K562 (cell line): ENCODE measurements around the gene TMOD3. TPM values are rescaled to one million over a fixed set of nuclear protein-coding genes. Genes with fewer than 3 reads are reported as not detected.

Experiments
- ARID1B ChIP-seq: fragments of 450-650 bp; IDR thresholded peaks from 2 replicates; pipeline ENCODE4 v1.6.1; 2016; ENCODE audit warnings: antibody characterized with exemption, mild to moderate bottlenecking, inconsistent platforms
- CBFB ChIP-seq: sonication (generic); formaldehyde crosslinking; IDR thresholded peaks from 2 replicates; pipeline ENCODE4 v1.4.0; 2020; ENCODE audit warnings: mild to moderate bottlenecking, missing genetic modification reagents
- CEBPB ChIP-seq: fragments of 450-650 bp; IDR thresholded peaks from 2 replicates; pipeline ENCODE4 v1.6.1; 2016; ENCODE audit warnings: missing genetic modification characterization, missing compliant biosample characterization
- CEBPG ChIP-seq, 3 experiments: fragments of 200-800 bp in 1 of 3; sonication (Bioruptor generic) in 1 of 3; sonication (generic) in 1 of 3; formaldehyde crosslinking in 1 of 3; IDR thresholded peaks in 2 of 3; conservative IDR thresholded peaks in 1 of 3; 2 replicates each; pipeline versions ENCODE4 v1.6.1 to v1.8.0; 2016 to 2022; ENCODE audit warnings: missing compliant biosample characterization in 2 of 3, missing genetic modification characterization in 2 of 3, mild to moderate bottlenecking in 1 of 3, missing genetic modification reagents in 1 of 3
- CTBP1 ChIP-seq: fragments of 450-650 bp; IDR thresholded peaks from 2 replicates; pipeline ENCODE4 v1.6.1; 2016; ENCODE audit warnings: borderline replicate concordance
- ETV1 ChIP-seq: fragments of 450-650 bp; conservative IDR thresholded peaks from 2 replicates; pipeline ENCODE4 v1.6.1; 2016; ENCODE audit warnings: missing genetic modification characterization, control low read depth, low read depth, missing compliant biosample characterization
- FOSL1 ChIP-seq: fragments of 200-800 bp; sonication (Bioruptor generic); conservative IDR thresholded peaks from 2 replicates; pipeline ENCODE4 v1.6.1; 2016; ENCODE audit warnings: missing genetic modification characterization, missing compliant biosample characterization
- FOXK1 ChIP-seq: sonication (generic); formaldehyde crosslinking; IDR thresholded peaks from 2 replicates; pipeline ENCODE4 v1.8.0; 2022; ENCODE audit warnings: missing genetic modification reagents, mild to moderate bottlenecking, borderline replicate concordance
- GABPA ChIP-seq: fragments of 200-800 bp; sonication (Bioruptor generic); conservative IDR thresholded peaks from 2 replicates; pipeline ENCODE4 v1.6.1; 2016; ENCODE audit warnings: low read depth, missing genetic modification characterization, missing compliant biosample characterization
- GTF2A2 ChIP-seq: IDR thresholded peaks from 2 replicates; pipeline ENCODE4 v1.6.1; 2016; ENCODE audit warnings: mild to moderate bottlenecking, missing genetic modification characterization, missing compliant biosample characterization
- HNRNPL ChIP-seq: fragments of 200-400 bp; formaldehyde crosslinking; IDR thresholded peaks from 2 replicates; pipeline ENCODE4 v1.6.1; 2017; ENCODE audit warnings: low read depth, mild to moderate bottlenecking, low read length
- JUND ChIP-seq, 2 experiments: IDR thresholded peaks; 2 replicates in 1 of 2; 3 replicates in 1 of 2; pipeline ENCODE4 v1.6.1; 2011; ENCODE audit warnings: borderline replicate concordance in 2 of 2, low read depth in 2 of 2, low read length in 2 of 2, improper control_type of control experiment in 1 of 2, missing biosample characterization in 1 of 2, missing genetic modification characterization in 1 of 2, missing genetic modification reagents in 1 of 2
- MEF2D ChIP-seq: conservative IDR thresholded peaks from 2 replicates; pipeline ENCODE4 v1.6.1; 2016; ENCODE audit warnings: low read depth, missing genetic modification characterization, missing compliant biosample characterization
- NRF1 ChIP-seq, 2 experiments: fragments of 450-650 bp; IDR thresholded peaks in 1 of 2; conservative IDR thresholded peaks in 1 of 2; 2 replicates each; pipeline ENCODE4 v1.6.1; 2014; ENCODE audit warnings: mild to moderate bottlenecking in 2 of 2
- POLR2B ChIP-seq: fragments of 450-650 bp; IDR thresholded peaks from 2 replicates; pipeline ENCODE4 v1.6.1; 2018; ENCODE audit warnings: low read depth; ENCODE audit not compliant: partially characterized antibody
- SAFB2 ChIP-seq: fragments of 200-400 bp; formaldehyde crosslinking; IDR thresholded peaks from 2 replicates; pipeline ENCODE4 v1.6.1; 2018; ENCODE audit warnings: borderline replicate concordance, low read length, low read depth, moderate library complexity; ENCODE audit not compliant: severe bottlenecking
- SETDB1 ChIP-seq: IDR thresholded peaks from one replicate; pipeline ENCODE4 v1.6.1; 2012; ENCODE audit warnings: low read length, control low read depth, inconsistent platforms
- SIN3B ChIP-seq: fragments of 450-650 bp; IDR thresholded peaks from 2 replicates; pipeline ENCODE4 v1.6.1; 2017; ENCODE audit warnings: low read depth, mild to moderate bottlenecking, moderate library complexity
- TCF7L2 ChIP-seq: fragments of 150-350 bp; IDR thresholded peaks from 2 replicates; pipeline ENCODE4 v1.6.1; 2016; ENCODE audit warnings: low read depth, mild to moderate bottlenecking, low read length, moderate library complexity
- ZKSCAN1 ChIP-seq: fragments of 150-350 bp; IDR thresholded peaks from 2 replicates; pipeline ENCODE4 v1.6.1; 2016; ENCODE audit warnings: low read depth, low read length
- polyA plus RNA-seq, 8 experiments: library from polyadenylated mRNA; depleted of rRNA in 4 of 8; stranded (reverse) in 5 of 8; unstranded in 3 of 8; fragments of >200 nt; fragmentation: Nextera tagmentation in 2 of 8; fragmentation: Illumina TruSeq in 1 of 8; extraction: Ambion mirVana in 2 of 8; extraction: Trizol in 1 of 8; gene quantifications; 2 replicates each; pipeline versions ENCODE4 v1.2.1 to v1.2.3, GENCODE V29; 2011 to 2014; ENCODE audit warnings: inconsistent platforms in 1 of 8, missing spikeins in 1 of 8
- total RNA-seq, 7 experiments: library from RNA; depleted of rRNA in 6 of 7; stranded (reverse); fragments of >200 nt in 6 of 7; fragmentation: Illumina TruSeq in 2 of 7; extraction: Trizol in 2 of 7; gene quantifications; 2 replicates each; pipeline versions ENCODE4 v1.2.1 to v1.2.3, GENCODE V29; 2011 to 2021; ENCODE audit warnings: low replicate concordance in 1 of 7
- TF ChIP-seq, protein P1 (sequence below): sonication (generic); formaldehyde crosslinking; IDR thresholded peaks from 2 replicates; pipeline ENCODE4 v1.8.0; 2023; ENCODE audit warnings: missing genetic modification reagents, mild to moderate bottlenecking, borderline replicate concordance
- TF ChIP-seq, protein P2 (sequence below): fragments of 450-650 bp; IDR thresholded peaks from 2 replicates; pipeline ENCODE4 v1.6.1; 2016; ENCODE audit warnings: missing biosample characterization, missing genetic modification characterization

Gene TMOD3
- total and polyA plus RNA-seq, 9 of the 15 experiments (the other 6 are each of a cell fraction or from before 2014, with no cell fraction given), result 6.8 to 45.0 (median 30.9) TPM

DNA sequence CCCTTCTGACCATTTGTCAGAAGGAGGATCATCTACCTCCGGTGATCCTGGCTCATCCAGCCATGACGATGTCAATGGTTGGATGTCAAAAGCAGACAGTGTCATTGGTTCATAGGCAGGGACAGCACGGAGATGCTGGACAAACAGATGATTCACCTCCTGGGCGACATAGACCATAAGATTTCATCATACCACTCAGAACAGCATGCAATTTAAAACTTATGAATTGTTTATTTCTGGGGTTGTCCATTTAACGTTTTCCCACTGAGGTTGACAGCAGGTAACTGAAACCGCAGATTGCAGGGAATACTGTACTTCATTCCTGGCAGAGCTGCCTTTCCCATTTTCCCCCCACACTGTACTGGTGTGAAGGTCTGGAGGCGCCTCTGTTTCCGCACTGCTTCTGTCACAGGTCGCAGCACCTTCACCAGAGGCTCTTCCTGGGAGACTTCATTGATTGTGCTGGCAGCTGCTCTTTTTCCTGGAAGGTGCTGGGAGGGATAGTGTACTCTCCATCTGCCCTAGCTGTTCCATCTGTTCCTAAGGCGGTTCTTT, 32.5 kb upstream of the TMOD3 start (continued):
- TF ChIP-seq CTBP1 (peak; percentile 92), ZKSCAN1 (no peak), MEF2D (tag) (no peak), FOXK1 (CRISPR knock-in tag) (no peak), NRF1 (conservative IDR thresholded peaks at IDR 0.05 in 1 of 2, IDR thresholded peaks at IDR 0.05 in 1 of 2) (0 out of 4 replicates have a peak, but pooled peaks of 1 of the 2 experiments have one; percentile 22), CBFB (CRISPR knock-in tag) (no peak), SAFB2 (no peak), HNRNPL (no peak), CEBPB (tag) (peak; percentile 80), ETV1 (tag) (no peak), JUND (IDR thresholded peaks at IDR 0.05; ENCODE audit: borderline replicate concordance, low read depth, low read length) (peak; percentile 23; the same call in 1 of the 2 replicates), JUND (tag; IDR thresholded peaks at IDR 0.05; ENCODE audit: borderline replicate concordance, low read depth, low read length) (peak; percentile 45; the same call in 1 of the 3 replicates), CEBPG (CRISPR knock-in tag; IDR thresholded peaks at IDR 0.05) (peak; percentile 81; the same call in 1 of the 2 replicates), CEBPG (tag; conservative IDR thresholded peaks at IDR 0.05 in 1 of 2, IDR thresholded peaks at IDR 0.05 in 1 of 2) (peak; percentile 85 to 98), POLR2B (no peak), TCF7L2 (no peak), FOSL1 (tag) (peak; percentile 83), ARID1B (peak; percentile 28; the same call in 1 of the 2 replicates), GABPA (tag) (no peak), SETDB1 (no peak), SIN3B (no peak), GTF2A2 (tag) (no peak)
- TF ChIP-seq, protein P1, sequence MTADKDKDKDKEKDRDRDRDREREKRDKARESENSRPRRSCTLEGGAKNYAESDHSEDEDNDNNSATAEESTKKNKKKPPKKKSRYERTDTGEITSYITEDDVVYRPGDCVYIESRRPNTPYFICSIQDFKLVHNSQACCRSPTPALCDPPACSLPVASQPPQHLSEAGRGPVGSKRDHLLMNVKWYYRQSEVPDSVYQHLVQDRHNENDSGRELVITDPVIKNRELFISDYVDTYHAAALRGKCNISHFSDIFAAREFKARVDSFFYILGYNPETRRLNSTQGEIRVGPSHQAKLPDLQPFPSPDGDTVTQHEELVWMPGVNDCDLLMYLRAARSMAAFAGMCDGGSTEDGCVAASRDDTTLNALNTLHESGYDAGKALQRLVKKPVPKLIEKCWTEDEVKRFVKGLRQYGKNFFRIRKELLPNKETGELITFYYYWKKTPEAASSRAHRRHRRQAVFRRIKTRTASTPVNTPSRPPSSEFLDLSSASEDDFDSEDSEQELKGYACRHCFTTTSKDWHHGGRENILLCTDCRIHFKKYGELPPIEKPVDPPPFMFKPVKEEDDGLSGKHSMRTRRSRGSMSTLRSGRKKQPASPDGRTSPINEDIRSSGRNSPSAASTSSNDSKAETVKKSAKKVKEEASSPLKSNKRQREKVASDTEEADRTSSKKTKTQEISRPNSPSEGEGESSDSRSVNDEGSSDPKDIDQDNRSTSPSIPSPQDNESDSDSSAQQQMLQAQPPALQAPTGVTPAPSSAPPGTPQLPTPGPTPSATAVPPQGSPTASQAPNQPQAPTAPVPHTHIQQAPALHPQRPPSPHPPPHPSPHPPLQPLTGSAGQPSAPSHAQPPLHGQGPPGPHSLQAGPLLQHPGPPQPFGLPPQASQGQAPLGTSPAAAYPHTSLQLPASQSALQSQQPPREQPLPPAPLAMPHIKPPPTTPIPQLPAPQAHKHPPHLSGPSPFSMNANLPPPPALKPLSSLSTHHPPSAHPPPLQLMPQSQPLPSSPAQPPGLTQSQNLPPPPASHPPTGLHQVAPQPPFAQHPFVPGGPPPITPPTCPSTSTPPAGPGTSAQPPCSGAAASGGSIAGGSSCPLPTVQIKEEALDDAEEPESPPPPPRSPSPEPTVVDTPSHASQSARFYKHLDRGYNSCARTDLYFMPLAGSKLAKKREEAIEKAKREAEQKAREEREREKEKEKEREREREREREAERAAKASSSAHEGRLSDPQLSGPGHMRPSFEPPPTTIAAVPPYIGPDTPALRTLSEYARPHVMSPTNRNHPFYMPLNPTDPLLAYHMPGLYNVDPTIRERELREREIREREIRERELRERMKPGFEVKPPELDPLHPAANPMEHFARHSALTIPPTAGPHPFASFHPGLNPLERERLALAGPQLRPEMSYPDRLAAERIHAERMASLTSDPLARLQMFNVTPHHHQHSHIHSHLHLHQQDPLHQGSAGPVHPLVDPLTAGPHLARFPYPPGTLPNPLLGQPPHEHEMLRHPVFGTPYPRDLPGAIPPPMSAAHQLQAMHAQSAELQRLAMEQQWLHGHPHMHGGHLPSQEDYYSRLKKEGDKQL (CRISPR knock-in tag), result no peak
- TF ChIP-seq, protein P2, sequence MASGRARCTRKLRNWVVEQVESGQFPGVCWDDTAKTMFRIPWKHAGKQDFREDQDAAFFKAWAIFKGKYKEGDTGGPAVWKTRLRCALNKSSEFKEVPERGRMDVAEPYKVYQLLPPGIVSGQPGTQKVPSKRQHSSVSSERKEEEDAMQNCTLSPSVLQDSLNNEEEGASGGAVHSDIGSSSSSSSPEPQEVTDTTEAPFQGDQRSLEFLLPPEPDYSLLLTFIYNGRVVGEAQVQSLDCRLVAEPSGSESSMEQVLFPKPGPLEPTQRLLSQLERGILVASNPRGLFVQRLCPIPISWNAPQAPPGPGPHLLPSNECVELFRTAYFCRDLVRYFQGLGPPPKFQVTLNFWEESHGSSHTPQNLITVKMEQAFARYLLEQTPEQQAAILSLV (tag), result 0 out of 2 replicates have a peak, but pooled peaks have one; percentile 27
